HG03039 (cell line): Measurements from ENCODE around the gene HDGFL2.
"Not testable (repeated sequence)": the region's sequence is repeated elsewhere in the genome, so short reads cannot be mapped to it uniquely, and the experiment has no call there.

Experiments used
- ATAC-seq: cut with Tn5 transposase; IDR thresholded peaks from one replicate; pipeline ENCODE4 v1.9.1; 2021; ENCODE audit warnings: mild to moderate bottlenecking, moderate library complexity; ENCODE audit not compliant: unreplicated experiment

The HDGFL2 gene

GRCh38 chr19:4529924-4530522 lies 57.9 kb downstream of the HDGFL2 start:
- no peak for ATAC-seq

DNA sequence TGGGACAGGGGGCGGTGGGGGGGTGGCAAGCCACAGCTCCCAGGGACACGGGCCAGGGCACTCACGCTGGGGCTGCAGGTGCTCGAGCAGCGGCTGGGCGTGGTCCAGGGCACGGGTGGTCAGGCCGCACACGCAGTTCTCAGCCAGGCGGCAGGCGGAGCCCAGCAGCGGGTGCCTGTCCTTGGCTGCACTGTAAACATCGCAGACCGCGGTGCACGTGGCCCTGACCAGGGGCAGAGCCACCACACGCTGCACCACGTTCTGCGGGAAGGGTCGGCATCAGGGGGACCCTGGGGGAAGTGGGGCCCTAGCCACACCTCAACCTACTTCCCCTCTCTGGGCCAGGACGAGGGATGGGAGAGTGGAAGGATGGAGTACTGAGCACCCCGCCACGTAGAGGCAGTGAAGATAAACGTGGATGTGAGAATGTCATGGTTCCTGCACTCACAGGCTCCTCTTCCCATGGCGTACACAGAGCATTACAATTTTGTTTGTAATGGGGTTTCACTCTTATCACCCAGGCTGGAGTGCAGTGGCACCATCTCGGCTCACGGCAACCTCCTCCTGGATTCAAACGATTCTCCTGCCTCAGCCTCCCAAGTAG lies 59.6 kb downstream of the HDGFL2 start:
- no peak for ATAC-seq

- ATAC-seq: no peak
These were observed 61.2 kb downstream of the HDGFL2 start for GRCh38 chr19:4533334-4533733.

- ATAC-seq: no peak
These were observed 61.8 kb downstream of the HDGFL2 start for GRCh38 chr19:4533835-4534424.

- ATAC-seq: no peak
These were observed 63.0 kb downstream of the HDGFL2 start, which contains the start of gene PLIN5 for GRCh38 chr19:4534836-4535658. Gene PLIN5, minus strand, starts transcription at chr19:4535224. Its CDS starts 1,150 bp downstream, at chr19:4534074.

DNA sequence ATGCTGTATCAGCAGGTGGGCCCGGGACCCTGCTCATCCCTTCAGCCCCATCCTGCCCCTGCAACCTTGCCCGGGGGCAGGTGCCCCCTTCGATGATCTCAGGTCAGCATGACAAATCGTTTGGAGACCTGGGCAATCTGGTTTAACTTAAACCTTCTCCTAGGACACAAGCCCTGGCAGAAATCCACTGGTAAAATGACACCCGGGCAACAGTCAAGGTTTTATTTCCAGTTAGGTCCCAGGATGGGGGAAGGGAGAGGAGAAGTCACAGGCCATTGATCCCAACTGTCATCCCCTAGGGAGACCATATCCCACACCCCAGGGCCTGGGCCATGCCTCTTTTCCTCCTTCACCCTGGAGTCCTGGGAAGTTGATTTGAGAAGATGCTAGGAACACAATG lies 64.7 kb downstream of the HDGFL2 start:
- ATAC-seq: no peak

- no peak for ATAC-seq
These were observed 66.0 kb downstream of the HDGFL2 start for GRCh38 chr19:4537953-4538600.

DNA sequence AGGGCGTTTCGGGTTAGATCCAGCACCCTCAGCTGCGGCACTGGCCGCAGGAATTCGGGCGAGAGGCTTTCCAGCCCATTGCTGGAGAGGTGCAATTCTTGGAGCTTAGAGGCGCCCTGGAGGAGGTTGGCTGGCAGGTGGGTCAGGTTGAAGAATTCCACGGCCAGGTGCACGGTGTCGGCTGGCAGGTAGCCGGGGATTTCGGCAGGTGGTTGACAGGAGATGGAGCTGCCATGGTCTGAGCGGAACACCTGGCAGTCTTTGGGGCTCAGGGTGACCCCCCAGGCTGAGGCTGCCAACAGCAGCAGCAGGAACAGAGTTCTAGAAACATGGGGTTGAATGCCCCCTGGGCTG lies 66.5 kb downstream of the HDGFL2 start:
- ATAC-seq: no peak

- no peak for ATAC-seq
These were observed 67.1 kb downstream of the HDGFL2 start for GRCh38 chr19:4539169-4539692.

GRCh38 chr19:4539693-4540581 lies 67.8 kb downstream of the HDGFL2 start, which contains the start of gene LRG1:
Gene LRG1, minus strand, starts transcription at chr19:4540036. Its CDS starts 23 bp downstream, at chr19:4540013.
- no peak for ATAC-seq

DNA sequence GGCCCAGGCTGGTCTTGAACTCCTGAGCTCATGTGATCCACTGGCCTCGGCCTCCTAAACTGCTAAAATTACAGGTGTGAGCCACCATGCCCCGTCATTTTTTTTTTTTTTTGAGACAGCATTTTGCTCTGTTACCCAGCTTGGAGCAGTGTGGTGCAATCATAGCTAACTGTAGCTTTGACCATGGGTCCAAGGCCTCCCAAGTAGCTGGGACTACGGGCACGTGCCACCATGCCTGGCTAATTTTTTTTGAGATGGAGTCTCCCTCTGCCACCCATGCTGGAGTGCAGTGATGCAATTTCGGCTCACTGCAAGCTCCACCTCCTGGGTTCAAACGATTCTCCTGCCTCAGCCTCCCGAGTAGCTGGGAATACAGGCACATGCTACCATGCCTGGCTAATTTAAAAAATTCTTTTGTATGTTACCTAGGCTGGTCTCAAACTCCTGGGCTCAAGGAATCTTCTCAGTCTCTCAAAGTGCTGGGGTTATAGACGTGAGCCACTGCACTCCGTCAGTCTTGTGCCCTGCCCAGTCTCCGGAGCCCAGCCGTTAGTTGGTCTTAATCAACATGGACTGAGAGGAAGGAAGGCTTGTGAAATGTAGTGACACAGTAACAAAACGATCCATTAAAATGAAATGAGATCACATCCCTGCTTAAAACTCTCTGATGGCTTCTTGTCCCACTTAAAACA lies 69.2 kb downstream of the HDGFL2 start:
- no peak for ATAC-seq

DNA sequence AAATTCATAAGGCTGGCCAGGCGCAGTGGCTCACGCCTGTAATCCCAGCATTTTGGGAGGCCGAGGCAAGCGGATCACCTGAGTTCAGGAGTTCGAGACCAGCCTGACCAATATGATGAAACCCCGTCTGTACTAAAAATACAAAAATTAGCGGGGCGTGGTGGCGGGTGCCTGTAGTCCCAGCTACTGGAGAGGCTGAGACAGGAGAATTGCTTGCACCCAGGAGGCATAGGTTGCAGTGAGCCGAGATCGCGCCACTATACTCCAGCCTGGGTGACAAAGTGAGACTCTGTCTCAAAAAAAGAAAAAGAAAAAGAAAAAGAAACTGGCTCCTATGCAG lies 69.7 kb downstream of the HDGFL2 start:
- not testable (repeated sequence) for ATAC-seq

- no peak for ATAC-seq
These were observed 71.1 kb downstream of the HDGFL2 start for GRCh38 chr19:4542896-4543841.

- ATAC-seq: no peak
These were observed 71.9 kb downstream of the HDGFL2 start for GRCh38 chr19:4543842-4544647.

GRCh38 chr19:4547303-4548237 lies 75.5 kb downstream of the HDGFL2 start:
- no peak for ATAC-seq

- no peak for ATAC-seq
These were observed 76.1 kb downstream of the HDGFL2 start for GRCh38 chr19:4548238-4548584.
